Endodermal cell (in vitro differentiated cells): ENCODE measurements around the gene PRCD. TPM values are rescaled to one million over a fixed set of nuclear protein-coding genes. Genes with fewer than 3 reads are reported as not detected.
A peak's percentile ranks its signal among the peaks of the same experiment; 100 is the strongest.
"Not testable (repeated sequence)": the region's sequence is repeated elsewhere in the genome, so short reads cannot be mapped to it uniquely, and the experiment has no call there.

Experiments used
- DNase-seq: peaks from one replicate; pipeline ENCODE4 v3.0.0-alpha.2; 2017
- H3K27ac ChIP-seq: 2 replicates; pipeline ENCODE4 v1.5.1; 2013; ENCODE audit warnings: mild to moderate bottlenecking, low read depth, low read length, moderate library complexity
- H3K27me3 ChIP-seq: 2 replicates; pipeline ENCODE4 v1.6.1; 2013; ENCODE audit warnings: mild to moderate bottlenecking, low read length, moderate library complexity; ENCODE audit not compliant: insufficient read depth, control insufficient read depth, poor library complexity, severe bottlenecking
- H3K36me3 ChIP-seq: 2 replicates; pipeline ENCODE4 v1.7.0; 2013; ENCODE audit warnings: mild to moderate bottlenecking, low read length, moderate library complexity; ENCODE audit not compliant: control insufficient read depth, insufficient read depth
- H3K4me1 ChIP-seq: one replicate; pipeline ENCODE4 v1.7.0; 2013; ENCODE audit warnings: low read length; ENCODE audit not compliant: control insufficient read depth, insufficient read depth
- H3K4me3 ChIP-seq: 2 replicates; pipeline ENCODE4 v1.5.1; 2013; ENCODE audit warnings: mild to moderate bottlenecking, low read length, moderate library complexity
- H3K9ac ChIP-seq: 2 replicates; pipeline ENCODE4 v1.6.1; 2013; ENCODE audit warnings: mild to moderate bottlenecking, low read length, moderate library complexity; ENCODE audit not compliant: poor library complexity, severe bottlenecking; ENCODE audit errors: extremely low read depth
- H3K9me3 ChIP-seq: 2 replicates; pipeline ENCODE4 v1.6.1; 2013; ENCODE audit warnings: mild to moderate bottlenecking, low read length, moderate library complexity; ENCODE audit not compliant: control insufficient read depth
- H3K27ac Mint-ChIP-seq: 2 replicates; pipeline ENCODE4 v1.8.0; 2020; ENCODE audit warnings: mixed read lengths
- H3K27me3 Mint-ChIP-seq: 2 replicates; pipeline ENCODE4 v1.8.0; 2021; ENCODE audit warnings: mild to moderate bottlenecking, mixed read lengths; ENCODE audit not compliant: insufficient read depth
- H3K36me3 Mint-ChIP-seq: 2 replicates; pipeline ENCODE4 v1.8.0; 2020; ENCODE audit warnings: low read depth, mixed read lengths
- H3K4me1 Mint-ChIP-seq: 2 replicates; pipeline ENCODE4 v1.8.0; 2020; ENCODE audit warnings: mixed read lengths
- H3K4me3 Mint-ChIP-seq: 2 replicates; pipeline ENCODE4 v1.8.0; 2020; ENCODE audit warnings: mild to moderate bottlenecking, moderate library complexity, mixed read lengths
- H3K9me3 Mint-ChIP-seq: 2 replicates; pipeline ENCODE4 v1.8.0; 2020; ENCODE audit warnings: mild to moderate bottlenecking, mixed read lengths
- CTCF ChIP-seq: fragments of 200-600 bp; sonication (generic); conservative IDR thresholded peaks from 2 replicates; pipeline ENCODE4 v1.5.0; 2021; ENCODE audit warnings: antibody characterized with exemption, mild to moderate bottlenecking
- WGBS, 2 experiments: methylation state at CpG; one replicate each; pipeline versions ENCODE4 v1.1.5 to v1.1.7; 2013; ENCODE audit warnings: missing lambda C conversion rate in 2 of 2, mixed read lengths in 1 of 2; ENCODE audit not compliant: insufficient coverage in 1 of 2, insufficient read length in 1 of 2; 5-methylcytosine and 5-hydroxymethylcytosine counted together
- total RNA-seq, 2 donors: library from RNA; stranded (reverse); fragmentation: NEBNext Ultra II Directional in 1 of 2; extraction: Animal tissue kit (Norgen Biotek cat#: 25700) in 1 of 2; gene quantifications; 2 replicates in 1 of 2; 3 replicates in 1 of 2; pipeline ENCODE4 v1.2.1, GENCODE V29; 2021

PRCD gene
- total RNA-seq, 2 donors from 2014 or later: 3.2 to 4.8 TPM

GRCh38 chr17:76521262-76521661 lies 18.6 kb upstream of the PRCD start:
- H3K9me3 ChIP-seq: no peaks in the 10 kb centered on the region
- TF ChIP-seq CTCF: no peak
- 92 to 94% methylated on average over 5 to 7 of the region's 7 CpGs for WGBS, 2 experiments
- no peak overlapping the region for H3K27ac ChIP-seq
- Mint-ChIP-seq H3K27me3 (peaks cover 21% of the 10 kb centered on the region), H3K4me3 (no peak overlapping the region), H3K4me1 (peaks cover 6% of the 10 kb centered on the region), H3K36me3 (no peaks in the 10 kb centered on the region), H3K27ac (no peak overlapping the region), H3K9me3 (no peaks in the 10 kb centered on the region)
- no peaks in the 10 kb centered on the region for H3K36me3 ChIP-seq
- no peak overlapping the region for H3K4me3 ChIP-seq
- H3K9ac ChIP-seq: no peak overlapping the region
- peaks cover 5% of the 10 kb centered on the region for H3K27me3 ChIP-seq
- no peaks in the 10 kb centered on the region for H3K4me1 ChIP-seq
- no peak for DNase-seq

DNA sequence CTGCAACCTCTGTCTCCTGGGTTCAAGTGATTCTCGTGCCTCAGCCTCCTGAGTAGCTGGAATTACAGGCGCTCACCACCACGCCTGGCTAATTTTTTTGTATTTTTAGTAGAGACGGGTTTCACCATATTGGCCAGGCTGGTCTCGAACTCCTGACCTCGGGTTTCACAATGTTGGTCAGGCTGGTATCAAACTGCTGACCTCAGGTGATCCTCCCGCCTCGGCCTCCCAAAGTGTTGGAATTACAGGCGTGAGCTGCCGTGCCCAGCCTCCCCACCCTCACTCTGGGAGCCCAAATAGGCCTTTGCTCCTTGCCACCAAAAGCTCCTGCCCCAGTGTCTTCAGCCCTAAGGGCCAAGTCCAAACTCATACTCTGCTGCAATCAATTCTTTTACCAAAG lies 18.2 kb upstream of the PRCD start:
- not testable (repeated sequence) for H3K27ac ChIP-seq, DNase-seq, H3K4me3 ChIP-seq, H3K27ac Mint-ChIP-seq, H3K4me3 Mint-ChIP-seq, H3K4me1 ChIP-seq, H3K9me3 Mint-ChIP-seq, H3K27me3 ChIP-seq, H3K9me3 ChIP-seq, H3K4me1 Mint-ChIP-seq, H3K36me3 ChIP-seq, H3K36me3 Mint-ChIP-seq, H3K9ac ChIP-seq
- peaks cover 21% of the 10 kb centered on the region for H3K27me3 Mint-ChIP-seq
- 95 to 98% methylated on average over 10 of the region's 10 CpGs for WGBS, 2 experiments

DNA sequence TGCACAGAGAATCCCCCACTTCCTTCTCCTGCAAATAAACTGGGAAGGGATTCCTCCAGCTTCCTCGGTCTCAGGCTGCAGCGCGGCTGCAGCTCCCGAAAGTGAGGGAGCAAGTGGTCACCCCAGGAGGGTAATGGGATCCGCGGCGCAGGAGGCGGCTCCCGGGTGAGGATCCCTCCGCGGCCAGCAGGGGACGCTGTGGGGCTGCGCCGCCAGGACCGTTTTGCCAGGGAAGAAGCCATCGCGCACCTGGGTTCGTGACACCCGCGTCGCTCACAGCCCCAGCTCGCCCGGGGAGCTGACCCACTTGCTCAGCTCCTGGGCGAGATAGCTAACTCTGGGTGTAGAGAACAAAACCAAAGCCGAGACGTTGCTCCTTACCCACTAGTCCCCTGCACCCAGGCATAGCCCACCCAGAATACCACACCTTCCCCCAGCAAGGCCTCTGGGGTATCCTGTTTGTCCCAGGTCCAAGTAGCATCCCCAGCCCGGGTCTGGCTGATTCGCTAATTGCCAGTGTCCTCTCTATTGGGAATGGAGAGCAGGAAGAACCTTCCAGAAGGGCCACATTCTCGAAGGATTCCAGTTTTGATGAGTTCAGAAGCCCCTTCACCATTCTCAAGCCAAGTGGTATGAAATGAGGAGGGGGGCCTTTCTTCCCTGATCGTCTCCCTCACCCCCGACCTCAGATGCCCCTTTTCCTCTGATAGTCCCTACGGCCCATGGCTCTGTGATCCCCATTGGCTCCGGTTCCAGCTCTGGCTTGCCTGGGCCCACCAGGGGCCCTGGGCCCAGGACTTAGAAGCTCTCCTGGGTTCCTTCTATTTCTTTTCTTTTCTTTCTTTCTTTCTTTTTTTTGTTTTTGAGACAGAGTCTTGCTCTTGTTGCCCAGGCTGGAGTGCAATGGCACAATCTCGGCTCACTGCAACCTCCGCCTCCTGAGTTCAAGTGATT lies 16.5 kb upstream of the PRCD start:
- no peak overlapping the region for H3K27ac ChIP-seq
- no peak overlapping the region for H3K27ac Mint-ChIP-seq
- H3K4me1 ChIP-seq: no peaks in the 10 kb centered on the region
- no peaks in the 10 kb centered on the region for H3K36me3 ChIP-seq
- peaks cover 8% of the 10 kb centered on the region for H3K4me1 Mint-ChIP-seq
- DNase-seq: peak; percentile 98
- no peaks in the 10 kb centered on the region for H3K9me3 Mint-ChIP-seq
- H3K27me3 Mint-ChIP-seq: peaks cover 21% of the 10 kb centered on the region
- no peak overlapping the region for H3K9ac ChIP-seq
- peaks cover 5% of the 10 kb centered on the region for H3K27me3 ChIP-seq
- no peak overlapping the region for H3K4me3 Mint-ChIP-seq
- 25 to 58% methylated on average over 10 to 35 of the region's 35 CpGs for WGBS, 2 experiments
- no peaks in the 10 kb centered on the region for H3K9me3 ChIP-seq
- H3K36me3 Mint-ChIP-seq: no peaks in the 10 kb centered on the region
- TF ChIP-seq CTCF: peak; percentile 100
- H3K4me3 ChIP-seq: no peak overlapping the region
